ENCODE results near the gene MOB3A. TPM values are rescaled to one million over a fixed set of nuclear protein-coding genes. Genes with fewer than 3 reads are reported as not detected.

Gene MOB3A
- total RNA-seq, 1 donor = 34.0 TPM

DNA sequence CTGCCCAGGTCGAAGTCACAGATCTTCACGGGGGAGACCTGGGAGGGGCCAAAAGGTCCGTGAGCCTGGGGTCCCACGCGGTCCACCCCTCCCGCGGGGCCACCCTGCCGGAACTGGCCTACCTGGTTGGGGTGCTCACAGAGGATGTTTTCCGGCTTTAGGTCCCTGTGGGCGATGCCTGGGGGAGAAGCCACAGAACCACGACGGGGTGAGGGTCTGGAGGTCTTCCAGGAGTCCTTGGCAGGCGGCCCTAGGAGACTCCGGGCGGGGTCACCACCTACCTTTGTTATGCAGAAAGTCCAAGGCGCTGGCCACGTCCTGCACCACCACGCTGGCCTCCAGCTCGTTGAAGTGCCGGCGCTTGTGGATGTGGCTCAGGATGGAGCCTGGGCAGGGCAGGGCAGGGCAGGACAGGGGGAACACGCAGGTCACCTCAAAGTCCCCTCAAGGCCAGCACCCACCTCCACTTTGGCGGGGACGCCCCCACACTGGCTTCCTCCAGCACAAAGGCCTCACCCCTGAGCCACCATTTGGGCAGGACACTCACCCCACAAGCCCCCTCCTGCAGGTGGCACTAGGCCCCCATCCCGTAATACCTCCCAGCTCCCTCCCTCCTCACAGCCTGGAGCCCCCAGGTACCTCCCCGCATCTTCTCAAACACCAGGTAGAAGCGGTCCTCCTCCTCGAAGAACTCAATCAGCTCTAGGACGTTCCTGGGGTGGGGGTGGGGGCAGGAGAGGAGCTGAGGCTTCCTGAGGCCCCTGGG, 53.5 kb downstream of the MOB3A start:
- Histone ChIP-seq H3K79me2 (ENCODE audit: insufficient read depth, low read length) (peaks cover 26% of the 10 kb centered on the region), H3K4me2 (ENCODE audit: insufficient read depth, low read length) (no peak overlapping the region), H3K4me3 (ENCODE audit: insufficient read depth, low read length) (no peak overlapping the region), H3K4me1 (ENCODE audit: insufficient read depth, low read length) (peaks cover 7% of the 10 kb centered on the region), H2AFZ (ENCODE audit: low read length) (no peak overlapping the region), H4K20me1 (ENCODE audit: insufficient read depth, low read length) (peaks cover 58% of the 10 kb centered on the region), H3K9me3 (ENCODE audit: low read depth, low read length) (no peaks in the 10 kb centered on the region), H3K27ac (ENCODE audit: low read depth, low read length) (peak overlapping the region; percentile 33), H3K36me3 (ENCODE audit: insufficient read depth, low read length) (peaks cover 44% of the 10 kb centered on the region), H3K27me3 (ENCODE audit: insufficient read depth, low read length) (no peaks in the 10 kb centered on the region)
- DNase-seq (ENCODE audit: insufficient read length, low spot score, missing footprints) = peak; percentile 77
- TF ChIP-seq CTCF (IDR thresholded peaks at IDR 0.05; ENCODE audit: extremely low read depth, low read depth, low read length) = no peak

DNA sequence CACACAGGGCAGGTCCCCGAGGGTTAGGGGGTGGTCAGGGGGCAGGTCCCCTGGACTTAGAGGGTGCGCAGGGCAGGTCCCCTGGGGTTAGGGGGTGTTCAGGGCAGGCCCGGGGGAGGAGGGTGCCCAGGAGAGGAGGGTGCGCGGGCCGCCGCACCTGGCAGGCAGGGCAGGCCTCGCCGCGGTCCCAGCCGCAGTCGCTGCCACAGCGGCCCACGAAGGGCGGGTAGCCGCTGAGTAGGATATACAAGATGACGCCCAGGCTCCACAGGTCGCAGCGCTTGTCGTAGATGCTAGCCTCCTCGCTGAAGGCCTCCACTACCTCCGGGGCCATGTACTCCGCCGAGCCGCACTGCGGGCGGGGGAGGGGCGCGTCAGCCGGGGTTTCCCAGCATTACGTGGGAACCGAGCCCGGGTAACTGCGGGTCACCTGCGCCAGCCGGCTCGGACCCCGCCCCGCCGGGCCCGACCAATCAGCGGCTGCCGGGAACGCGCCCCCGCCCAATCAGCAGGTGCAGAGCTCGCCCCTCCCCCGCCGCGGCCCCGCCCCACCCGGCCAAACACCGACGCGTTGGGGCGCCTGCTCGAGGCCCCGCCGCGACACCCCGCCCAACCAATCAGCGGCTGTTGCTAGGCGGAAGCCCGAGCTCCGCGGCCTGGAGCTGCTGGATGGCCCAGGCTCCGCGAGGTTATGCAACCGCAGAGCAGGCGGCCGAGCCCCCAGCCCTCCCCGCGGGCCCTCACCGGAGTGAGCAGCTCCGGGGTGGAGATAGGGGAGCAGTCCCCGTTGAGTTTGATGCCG, 54.2 kb downstream of the MOB3A start:
- Histone ChIP-seq H3K4me3 (ENCODE audit: insufficient read depth, low read length) (no peak overlapping the region), H3K4me2 (ENCODE audit: insufficient read depth, low read length) (no peak overlapping the region), H2AFZ (ENCODE audit: low read length) (no peak overlapping the region), H3K4me1 (ENCODE audit: insufficient read depth, low read length) (peaks cover 6% of the 10 kb centered on the region), H3K27me3 (ENCODE audit: insufficient read depth, low read length) (no peaks in the 10 kb centered on the region), H4K20me1 (ENCODE audit: insufficient read depth, low read length) (peaks cover 50% of the 10 kb centered on the region), H3K36me3 (ENCODE audit: insufficient read depth, low read length) (peaks cover 43% of the 10 kb centered on the region), H3K79me2 (ENCODE audit: insufficient read depth, low read length) (peaks cover 19% of the 10 kb centered on the region), H3K9me3 (ENCODE audit: low read depth, low read length) (no peaks in the 10 kb centered on the region), H3K27ac (ENCODE audit: low read depth, low read length) (peak overlapping the region; percentile 33)
- no peak for TF ChIP-seq CTCF (IDR thresholded peaks at IDR 0.05; ENCODE audit: extremely low read depth, low read depth, low read length)
- DNase-seq (ENCODE audit: insufficient read length, low spot score, missing footprints) = peak; percentile 98

DNA sequence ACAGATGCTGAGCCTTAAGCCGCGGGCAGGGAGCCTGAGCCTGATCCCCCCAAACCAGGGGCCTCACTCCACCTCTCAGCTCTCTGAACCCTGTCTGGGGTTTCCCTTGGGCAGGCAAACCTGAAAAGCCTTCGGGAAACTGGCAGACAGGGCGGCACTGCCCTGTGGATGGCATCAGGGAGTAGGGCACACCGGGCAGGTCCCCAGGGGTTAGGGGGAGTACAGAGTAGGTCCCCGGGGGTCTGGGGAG, 54.8 kb downstream of the MOB3A start:
- no peak overlapping the region for H2AFZ ChIP-seq (ENCODE audit: low read length)
- peaks cover 38% of the 10 kb centered on the region for H3K36me3 ChIP-seq (ENCODE audit: insufficient read depth, low read length)
- H3K27ac ChIP-seq (ENCODE audit: low read depth, low read length) = no peak overlapping the region
- H3K79me2 ChIP-seq (ENCODE audit: insufficient read depth, low read length) = peaks cover 13% of the 10 kb centered on the region
- no peaks in the 10 kb centered on the region for H3K27me3 ChIP-seq (ENCODE audit: insufficient read depth, low read length)
- H3K4me2 ChIP-seq (ENCODE audit: insufficient read depth, low read length) = no peak overlapping the region
- DNase-seq (ENCODE audit: insufficient read length, low spot score, missing footprints) = peak; percentile 81
- H3K4me3 ChIP-seq (ENCODE audit: insufficient read depth, low read length) = no peak overlapping the region
- no peaks in the 10 kb centered on the region for H3K9me3 ChIP-seq (ENCODE audit: low read depth, low read length)
- no peak for TF ChIP-seq CTCF (IDR thresholded peaks at IDR 0.05; ENCODE audit: extremely low read depth, low read depth, low read length)
- H4K20me1 ChIP-seq (ENCODE audit: insufficient read depth, low read length) = peaks cover 45% of the 10 kb centered on the region
- peaks cover 6% of the 10 kb centered on the region for H3K4me1 ChIP-seq (ENCODE audit: insufficient read depth, low read length)
